ENCODE results near the gene GCAT.

Gene GCAT

GRCh38 chr22:37846433-37846832 is 38.7 kb downstream of the GCAT start:
- DNase-seq: no peak

- DNase-seq: peak; percentile 26
These were observed 40.9 kb downstream of the GCAT start for GRCh38 chr22:37848587-37849088.

- peak; percentile 88 for DNase-seq
These were observed 41.5 kb downstream of the GCAT start, which contains the start of gene EIF3L for GRCh38 chr22:37849089-37849751. TSS of gene EIF3L (plus strand) at chr22:37849419. CDS start at chr22:37849450, 31 bp downstream.

- DNase-seq: no peak
These were observed 43.1 kb downstream of the GCAT start for GRCh38 chr22:37850801-37851200.

- no peak for DNase-seq
These were observed 44.7 kb downstream of the GCAT start for GRCh38 chr22:37852418-37852817.

GRCh38 chr22:37854946-37855345 is 47.2 kb downstream of the GCAT start:
- DNase-seq: no peak

DNA sequence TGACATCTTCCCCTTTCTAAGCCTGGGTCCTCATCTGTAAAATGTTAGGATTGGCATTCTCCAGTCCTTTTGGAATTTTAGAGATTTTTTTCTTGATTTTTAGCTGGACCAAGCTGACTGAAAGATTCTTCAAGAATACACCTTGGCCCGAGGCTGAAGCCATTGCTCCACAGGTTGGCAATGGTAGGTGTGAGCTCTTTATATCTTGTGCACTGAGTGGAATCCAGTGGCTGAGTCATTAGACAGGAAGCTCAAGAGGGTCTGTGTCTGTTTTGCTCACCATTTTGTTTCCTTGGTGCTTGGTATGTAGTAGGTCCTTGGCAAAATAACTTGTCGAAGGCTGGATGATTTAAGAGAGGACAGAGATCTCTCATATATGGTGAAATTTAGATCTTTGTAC is 47.7 kb downstream of the GCAT start:
- DNase-seq: no peak

GRCh38 chr22:37860796-37861421 is 53.2 kb downstream of the GCAT start:
- DNase-seq: no peak

DNA sequence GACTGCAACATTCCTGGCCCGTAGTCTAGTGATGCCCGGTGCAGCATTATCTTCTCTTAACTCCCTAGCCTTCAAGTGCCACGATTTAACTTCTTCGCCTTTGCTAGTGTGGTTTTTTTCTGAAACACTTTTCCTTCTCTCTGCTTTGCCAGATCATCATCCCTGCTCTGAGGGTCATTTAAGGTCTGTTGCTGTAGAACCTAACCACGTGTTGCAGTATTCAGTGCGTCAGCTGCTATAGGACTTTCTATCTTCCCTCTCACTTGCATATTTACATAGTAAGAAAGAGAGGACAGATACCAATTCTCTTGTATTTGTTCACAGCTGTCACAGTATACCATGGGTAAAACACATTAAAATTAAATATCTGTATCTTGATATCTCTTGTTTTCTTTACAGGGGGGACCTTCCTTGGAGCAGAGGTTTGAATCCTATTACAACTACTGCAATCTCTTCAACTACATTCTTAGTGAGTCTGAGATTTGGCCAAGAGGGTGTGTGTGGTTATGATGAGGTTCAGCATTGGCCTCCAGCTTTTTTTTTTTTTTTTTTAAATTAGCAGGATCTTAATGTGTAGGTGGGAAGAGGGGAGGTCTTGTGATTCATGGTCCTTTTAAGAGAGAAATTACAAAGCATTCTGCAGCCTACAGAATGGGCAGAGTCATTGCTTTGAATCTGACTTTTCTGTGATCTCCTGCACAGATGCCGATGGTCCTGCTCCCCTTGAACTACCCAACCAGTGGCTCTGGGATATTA is 55.0 kb downstream of the GCAT start:
- DNase-seq: no peak

- no peak for DNase-seq
These were observed 57.8 kb downstream of the GCAT start for GRCh38 chr22:37865510-37865909.
